IMR-90 (cell line): ENCODE measurements around the gene ALK. TPM values are rescaled to one million over a fixed set of nuclear protein-coding genes. Genes with fewer than 3 reads are reported as not detected.

Experiments
- ATAC-seq: fragments of 200-7000 bp; cut with Tn5 transposase; 2 replicates; pipeline ENCODE4 v1.9.1; 2020; ENCODE audit warnings: low read depth, mild to moderate bottlenecking, moderate library complexity
- Bru-seq: library from RNA; stranded (reverse); fragments of 400-500 nt; gene quantifications from one replicate; lab custom pipeline; 2021; lab: Mats Ljungman, UMichigan
- BruChase-seq, 2 experiments: library from RNA; stranded (reverse); fragments of 400-500 nt; gene quantifications; one replicate each; lab custom pipeline; 2021; lab: Mats Ljungman, UMichigan
- BruUV-seq: library from RNA; stranded (reverse); fragments of 400-500 nt; replicated peaks from 2 replicates; lab custom pipeline; 2021; lab: Mats Ljungman, UMichigan
- CTCF ChIA-PET: fragments of 300-600 bp; formaldehyde crosslinking; extraction: SDS; loops from one replicate; lab custom pipeline; 2021; ENCODE audit warnings: antibody characterized with exemption; lab: Yijun Ruan, JAX
- POLR2A ChIA-PET: fragments of 300-600 bp; sonication (Branson Sonifier 250); formaldehyde crosslinking; loops from one replicate; lab custom pipeline; 2022; ENCODE audit warnings: antibody characterized with exemption; ENCODE audit not compliant: unreplicated experiment; lab: Charles Lee
- DNase-seq: peaks from one replicate; pipeline ENCODE4 v3.0.0; 2013
- H2AFZ ChIP-seq: replicated peaks from 2 replicates; pipeline ENCODE3; 2013; ENCODE audit warnings: low read length, mild to moderate bottlenecking; ENCODE audit not compliant: poor library complexity
- H2AK5ac ChIP-seq: 2 replicates; pipeline ENCODE4 v1.6.1; 2013; ENCODE audit warnings: low read depth, low read length, inconsistent platforms
- H2AK9ac ChIP-seq: replicated peaks from 2 replicates; pipeline ENCODE3; 2013; ENCODE audit warnings: mild to moderate bottlenecking, low read depth, low read length, moderate library complexity; ENCODE audit not compliant: poor library complexity
- H2BK120ac ChIP-seq: 2 replicates; pipeline ENCODE4 v1.6.1; 2013; ENCODE audit warnings: low read depth, low read length, inconsistent platforms
- H2BK15ac ChIP-seq: 3 replicates; pipeline ENCODE4 v1.6.1; 2013; ENCODE audit warnings: low read depth, low read length, inconsistent platforms
- H2BK20ac ChIP-seq: 2 replicates; pipeline ENCODE4 v1.6.1; 2013; ENCODE audit warnings: low read depth, mild to moderate bottlenecking, inconsistent platforms, low read length, moderate library complexity
- H2BK5ac ChIP-seq: 2 replicates; pipeline ENCODE4 v1.6.1; 2013; ENCODE audit warnings: mild to moderate bottlenecking, low read depth, low read length, inconsistent platforms; ENCODE audit not compliant: poor library complexity, severe bottlenecking
- H3K14ac ChIP-seq: replicated peaks from 2 replicates; pipeline ENCODE4 v1.6.1; 2013; ENCODE audit warnings: low read depth, low read length, inconsistent platforms
- H3K18ac ChIP-seq: 2 replicates; pipeline ENCODE4 v1.6.1; 2013; ENCODE audit warnings: low read depth, low read length, control low read depth
- H3K23ac ChIP-seq: 2 replicates; pipeline ENCODE4 v1.6.1; 2013; ENCODE audit warnings: low read depth, low read length, inconsistent platforms
- H3K27ac ChIP-seq: 2 replicates; pipeline ENCODE4 v1.5.1; 2013; ENCODE audit warnings: mild to moderate bottlenecking, control low read depth, low read length; ENCODE audit not compliant: insufficient read depth
- H3K27me3 ChIP-seq: 2 replicates; pipeline ENCODE4 v1.6.1; 2013; ENCODE audit warnings: low read length; ENCODE audit not compliant: control insufficient read depth, insufficient read depth
- H3K36me3 ChIP-seq: 2 replicates; pipeline ENCODE4 v1.6.1; 2013; ENCODE audit warnings: low read length, mixed read lengths; ENCODE audit not compliant: control insufficient read depth, insufficient read depth
- H3K4ac ChIP-seq: 2 replicates; pipeline ENCODE4 v1.6.1; 2013; ENCODE audit warnings: low read depth, low read length, inconsistent platforms
- H3K4me1 ChIP-seq: 2 replicates; pipeline ENCODE4 v1.6.1; 2013; ENCODE audit warnings: low read length, mixed read lengths; ENCODE audit not compliant: control insufficient read depth, insufficient read depth
- H3K4me2 ChIP-seq: 2 replicates; pipeline ENCODE4 v1.6.1; 2013; ENCODE audit warnings: low read depth, mild to moderate bottlenecking, control low read depth, low read length, moderate library complexity
- H3K4me3 ChIP-seq: 2 replicates; pipeline ENCODE4 v1.5.1; 2013; ENCODE audit warnings: low read depth, mild to moderate bottlenecking, control low read depth, low read length, moderate library complexity; ENCODE audit not compliant: insufficient read depth
- H3K56ac ChIP-seq: 2 replicates; pipeline ENCODE4 v1.6.1; 2013; ENCODE audit warnings: low read length, inconsistent platforms; ENCODE audit not compliant: insufficient read depth; ENCODE audit errors: extremely low read depth
- H3K79me1 ChIP-seq, 2 experiments: 2 replicates each; pipeline ENCODE4 v1.6.1; 2013; ENCODE audit warnings: low read length in 2 of 2, inconsistent platforms in 1 of 2, low read depth in 1 of 2
- H3K9ac ChIP-seq: 2 replicates; pipeline ENCODE4 v1.6.1; 2013; ENCODE audit warnings: low read depth, low read length, control low read depth
- H3K9me1 ChIP-seq: 2 replicates; pipeline ENCODE4 v1.6.1; 2013; ENCODE audit warnings: low read length, inconsistent platforms; ENCODE audit not compliant: insufficient read depth
- H3K9me3 ChIP-seq: 2 replicates; pipeline ENCODE4 v1.6.1; 2013; ENCODE audit warnings: low read length; ENCODE audit not compliant: control insufficient read depth, insufficient read depth
- H4K20me1 ChIP-seq: 2 replicates; pipeline ENCODE4 v1.6.1; 2013; ENCODE audit warnings: low read length, inconsistent platforms; ENCODE audit not compliant: insufficient read depth
- H4K5ac ChIP-seq: 2 replicates; pipeline ENCODE4 v1.6.1; 2013; ENCODE audit warnings: mild to moderate bottlenecking, low read depth, low read length, control low read depth
- H4K8ac ChIP-seq, 2 experiments: 2 replicates each; pipeline ENCODE4 v1.6.1; 2013; ENCODE audit warnings: low read depth in 2 of 2, low read length in 2 of 2, control low read depth in 1 of 2, inconsistent platforms in 1 of 2
- H4K91ac ChIP-seq: 2 replicates; pipeline ENCODE4 v1.6.1; 2013; ENCODE audit warnings: low read depth, low read length, inconsistent platforms; ENCODE audit not compliant: insufficient read depth
- BHLHE40 ChIP-seq: fragments of 150-350 bp; IDR thresholded peaks from 2 replicates; pipeline ENCODE4 v1.6.1; 2016; ENCODE audit warnings: mild to moderate bottlenecking, low read depth, low read length
- ELK1 ChIP-seq: fragments of 150-350 bp; IDR thresholded peaks from 2 replicates; pipeline ENCODE4 v1.6.1; 2016; ENCODE audit warnings: low read depth, mild to moderate bottlenecking, low read length, moderate library complexity, borderline replicate concordance
- RCOR1 ChIP-seq: IDR thresholded peaks from 2 replicates; pipeline ENCODE4 v1.6.1; 2012; ENCODE audit warnings: mild to moderate bottlenecking, low read length, improper control_type of control experiment; ENCODE audit not compliant: insufficient replicate concordance
- SMC3 ChIP-seq: fragments of 150-350 bp; IDR thresholded peaks from 2 replicates; pipeline ENCODE4 v1.6.1; 2016; ENCODE audit warnings: low read depth, mild to moderate bottlenecking, antibody characterized with exemption, low read length, moderate library complexity
- WGBS, 2 experiments: methylation state at CpG; one replicate each; pipeline versions ENCODE4 v1.1.5 to v1.1.7; 2013; ENCODE audit warnings: missing lambda C conversion rate in 2 of 2; ENCODE audit not compliant: insufficient read length in 1 of 2; ENCODE audit errors: extremely low coverage in 2 of 2; 5-methylcytosine and 5-hydroxymethylcytosine counted together
- dilution Hi-C: fragments of 300-500 bp; cut with HindIII; formaldehyde crosslinking; loops from one replicate; pipeline ENCODE4 v1.14.3; 2018; ENCODE audit warnings: low sequenced_read_pairs; ENCODE audit not compliant: unreplicated experiment
- in situ Hi-C: fragments of 300-500 bp; cut with MboI; formaldehyde crosslinking; loops from 3 replicates; pipeline ENCODE4 v1.14.3; 2019; ENCODE audit warnings: low sequenced_read_pairs, inconsistent platforms, mixed read lengths
- intact Hi-C: fragments of 100-400 bp; cut with micrococcal nuclease; formaldehyde crosslinking; loops from 2 replicates; pipeline ENCODE4 v1.10.0; 2022
- long read RNA-seq: library from polyadenylated mRNA; unstranded; transcript quantifications from one replicate; pipeline ENCODE4 v2.0.0, GENCODE V29; 2021; ENCODE audit not compliant: unreplicated experiment
- polyA plus RNA-seq, 3 experiments: library from polyadenylated mRNA; depleted of rRNA; stranded (reverse); fragments of >200 nt; gene quantifications; 2 replicates each; pipeline ENCODE4 v1.2.3, GENCODE V29; 2012; ENCODE audit warnings: low replicate concordance in 1 of 3
- total RNA-seq: library from RNA; depleted of rRNA; stranded (reverse); fragments of >200 nt; gene quantifications from 2 replicates; pipeline ENCODE4 v1.2.3, GENCODE V29; 2012; rRNA removed

The ALK gene
- total RNA-seq = not detected in 2 replicates
- not detected in 2 replicates for polyA plus RNA-seq (2012; rRNA removed)
- not detected in 2 replicates for polyA plus RNA-seq (2012; cell fraction: cytosol; rRNA removed)
- polyA plus RNA-seq (2012; cell fraction: nucleus; rRNA removed; ENCODE audit: low replicate concordance) = not detected in 2 replicates
- Bru-seq, nascent RNA = percentile 5 among the genes with signal in this experiment
- percentile 4 among the genes with signal in this experiment for BruChase-seq, experiment 1, labeled RNA remaining after a 6-hour chase
- BruChase-seq, experiment 2, labeled RNA remaining after a 2-hour chase = percentile 6 among the genes with signal in this experiment
- long read RNA-seq = 0 reads

GRCh38 chr2:29921560-29921915 is at the start of gene ALK:
Gene ALK, minus strand, starts transcription at chr2:29921586. Its CDS starts 927 bp downstream, at chr2:29920659.
- H3K4me1 ChIP-seq = no peaks in the 10 kb centered on the region
- no peak within 1 kb of the TSS for H2BK15ac ChIP-seq
- no TSS peak for BruUV-seq
- no peak within 1 kb of the TSS for H3K4ac ChIP-seq
- H4K91ac ChIP-seq = no peak within 1 kb of the TSS
- H3K4me2 ChIP-seq = peak within 1 kb of the TSS; percentile 55; the same call in 1 of the 2 replicates
- H3K9me1 ChIP-seq = no peaks in the 10 kb centered on the region
- DNase-seq (peak; percentile 59), ATAC-seq (peak; percentile 96)
- ChIA-PET POLR2A (no interaction called here), CTCF (interaction anchor here (0.6 kb wide), 1 partner anchor 33 kb away, joined by 3 read pairs; no protein-coding TSS in a partner anchor)
- no peak within 1 kb of the TSS for H2BK20ac ChIP-seq
- H3K9ac ChIP-seq = no peak within 1 kb of the TSS
- H3K79me1 ChIP-seq = no peaks in the 10 kb centered on the region
- H2BK120ac ChIP-seq = no peak within 1 kb of the TSS
- H2AK5ac ChIP-seq = no peak within 1 kb of the TSS
- no peak within 1 kb of the TSS for H3K18ac ChIP-seq
- H4K8ac ChIP-seq = no peak within 1 kb of the TSS
- H4K5ac ChIP-seq = no peak within 1 kb of the TSS
- no peak within 1 kb of the TSS for H2AK9ac ChIP-seq
- H3K23ac ChIP-seq = no peak within 1 kb of the TSS
- in situ Hi-C loops (loop anchor here (10.0 kb wide), 1 partner anchor 193 kb away; no protein-coding TSS in a partner anchor), dilution Hi-C loops (no loop called here), intact Hi-C loops (loop anchor here (5.0 to 10.0 kb wide), 2 partner anchors 627 to 964 kb away; no protein-coding TSS in a partner anchor)
- H3K36me3 ChIP-seq = no peaks in the 10 kb centered on the region
- no peak within 1 kb of the TSS for H3K56ac ChIP-seq
- 6% methylated on average over 9 of the region's 27 CpGs; no CpG with 5 or more reads in 1 of the 2 experiments for WGBS, 2 experiments
- 0 out of 2 replicates have a peak within 1 kb of the TSS, but pooled peaks have one; percentile 22 for H3K4me3 ChIP-seq
- peak within 1 kb of the TSS; percentile 58 for H2AFZ ChIP-seq
- H3K27ac ChIP-seq = no peak within 1 kb of the TSS
- no peak within 1 kb of the TSS for H2BK5ac ChIP-seq
- H3K9me3 ChIP-seq = no peaks in the 10 kb centered on the region
- no peaks in the 10 kb centered on the region for H4K20me1 ChIP-seq
- TF ChIP-seq RCOR1 = no peak
- no peak for TF ChIP-seq SMC3
- no peak for TF ChIP-seq BHLHE40
- TF ChIP-seq ELK1 = no peak
- H3K27me3 ChIP-seq = peaks cover 28% of the 10 kb centered on the region
- H3K14ac ChIP-seq = no peak within 1 kb of the TSS
